Measurements from ENCODE around the gene TNFRSF13B. TPM values are rescaled to one million over a fixed set of nuclear protein-coding genes. Genes with fewer than 3 reads are reported as not detected.

TNFRSF13B gene
- total RNA-seq, 1 donor from 2014 or later, result not detected

DNA sequence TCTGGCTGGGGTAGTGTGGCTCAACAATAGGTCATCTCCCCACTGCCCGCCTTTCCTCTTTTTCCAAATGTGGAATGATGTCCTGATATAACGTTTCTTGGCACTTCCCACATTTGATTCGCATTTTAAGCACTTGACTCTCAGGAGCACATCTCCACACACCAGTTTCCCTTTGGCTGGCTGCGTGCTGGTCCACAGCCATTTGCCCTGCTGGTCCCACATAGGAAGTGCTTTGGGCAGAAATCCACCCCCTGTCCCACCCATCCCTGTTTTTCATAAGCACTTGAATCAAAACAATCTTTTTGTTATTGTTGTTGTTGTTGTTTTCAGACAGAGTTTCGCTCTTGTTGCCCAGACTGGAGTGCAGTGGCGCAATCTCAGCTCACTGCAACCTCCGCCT lies 24.0 kb upstream of the TNFRSF13B start:
- Histone ChIP-seq H3K27me3 (ENCODE audit: low read depth) (no peaks in the 10 kb centered on the region), H3K4me3 (no peak overlapping the region), H3K36me3 (no peaks in the 10 kb centered on the region), H3K4me1 (peaks cover 4% of the 10 kb centered on the region), H3K27ac (replicated peaks) (no peak overlapping the region), H3K9me3 (replicated peaks) (no peaks in the 10 kb centered on the region)
- intact Hi-C loops (cut with micrococcal nuclease), result no loop called here
- no peak for DNase-seq
- TF ChIP-seq, protein P1, sequence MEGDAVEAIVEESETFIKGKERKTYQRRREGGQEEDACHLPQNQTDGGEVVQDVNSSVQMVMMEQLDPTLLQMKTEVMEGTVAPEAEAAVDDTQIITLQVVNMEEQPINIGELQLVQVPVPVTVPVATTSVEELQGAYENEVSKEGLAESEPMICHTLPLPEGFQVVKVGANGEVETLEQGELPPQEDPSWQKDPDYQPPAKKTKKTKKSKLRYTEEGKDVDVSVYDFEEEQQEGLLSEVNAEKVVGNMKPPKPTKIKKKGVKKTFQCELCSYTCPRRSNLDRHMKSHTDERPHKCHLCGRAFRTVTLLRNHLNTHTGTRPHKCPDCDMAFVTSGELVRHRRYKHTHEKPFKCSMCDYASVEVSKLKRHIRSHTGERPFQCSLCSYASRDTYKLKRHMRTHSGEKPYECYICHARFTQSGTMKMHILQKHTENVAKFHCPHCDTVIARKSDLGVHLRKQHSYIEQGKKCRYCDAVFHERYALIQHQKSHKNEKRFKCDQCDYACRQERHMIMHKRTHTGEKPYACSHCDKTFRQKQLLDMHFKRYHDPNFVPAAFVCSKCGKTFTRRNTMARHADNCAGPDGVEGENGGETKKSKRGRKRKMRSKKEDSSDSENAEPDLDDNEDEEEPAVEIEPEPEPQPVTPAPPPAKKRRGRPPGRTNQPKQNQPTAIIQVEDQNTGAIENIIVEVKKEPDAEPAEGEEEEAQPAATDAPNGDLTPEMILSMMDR (IDR thresholded peaks at IDR 0.05; ENCODE audit: borderline replicate concordance), result no peak

DNA sequence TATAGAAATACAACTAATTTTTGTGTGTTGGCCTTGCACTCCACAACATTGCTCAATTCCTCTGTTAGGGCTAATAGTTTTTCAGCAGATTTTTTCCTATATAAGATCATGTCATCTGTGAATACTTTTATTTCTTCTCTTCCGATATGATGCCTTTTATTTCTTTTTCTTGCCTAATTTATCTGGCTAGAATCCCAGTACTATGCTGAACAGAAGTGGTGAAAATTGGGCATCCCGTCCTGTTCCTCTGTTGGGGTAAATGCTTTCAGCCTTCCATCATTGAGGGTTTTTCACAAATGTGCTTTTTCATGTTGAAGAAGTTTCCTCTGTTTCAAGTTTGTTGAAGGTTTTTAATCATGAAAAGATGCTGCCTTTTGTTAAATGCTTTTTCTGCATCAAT lies 22.7 kb upstream of the TNFRSF13B start:
- Histone ChIP-seq H3K4me1 (peaks cover 4% of the 10 kb centered on the region), H3K36me3 (no peaks in the 10 kb centered on the region), H3K9me3 (replicated peaks) (no peaks in the 10 kb centered on the region), H3K27me3 (ENCODE audit: low read depth) (no peaks in the 10 kb centered on the region), H3K4me3 (no peak overlapping the region), H3K27ac (replicated peaks) (no peak overlapping the region)
- TF ChIP-seq, protein P1 (IDR thresholded peaks at IDR 0.05; ENCODE audit: borderline replicate concordance), result no peak
- intact Hi-C loops (cut with micrococcal nuclease), result no loop called here
- DNase-seq, result no peak

DNA sequence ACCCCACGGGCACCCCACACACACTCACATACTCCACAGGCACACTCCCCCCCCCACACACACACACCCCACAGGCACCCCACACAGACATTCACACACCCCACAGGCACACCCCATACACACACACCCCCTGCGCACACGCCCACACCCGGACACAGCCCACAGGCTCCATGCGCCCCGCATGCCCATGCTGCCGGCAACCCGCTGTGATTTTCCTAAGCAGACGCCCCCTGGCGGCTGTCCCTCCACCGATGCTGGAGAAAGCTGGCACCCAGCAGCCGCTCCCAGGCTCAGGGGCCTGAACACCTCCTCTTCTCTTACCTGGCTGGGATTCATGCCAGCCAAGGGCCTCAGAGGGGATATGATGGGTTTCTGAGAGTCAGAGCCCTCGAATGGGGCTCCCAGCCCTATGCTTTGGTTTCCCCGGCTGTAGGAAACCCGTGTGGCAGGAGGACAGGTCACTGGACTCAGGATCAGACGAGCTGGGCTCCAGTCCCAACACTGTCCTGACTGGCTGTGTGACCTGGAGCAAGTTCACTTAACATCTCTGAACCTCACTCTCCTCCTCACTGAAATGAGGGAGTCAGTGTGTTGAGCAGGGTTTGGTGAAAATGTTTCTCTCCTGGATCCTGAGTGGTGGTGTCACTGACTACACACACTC lies 19.6 kb upstream of the TNFRSF13B start:
- intact Hi-C loops (cut with micrococcal nuclease), result no loop called here
- Histone ChIP-seq H3K27me3 (ENCODE audit: low read depth) (no peaks in the 10 kb centered on the region), H3K27ac (replicated peaks) (no peak overlapping the region), H3K4me1 (peaks cover 18% of the 10 kb centered on the region), H3K9me3 (replicated peaks) (no peaks in the 10 kb centered on the region), H3K36me3 (no peaks in the 10 kb centered on the region), H3K4me3 (no peak overlapping the region)
- peak; percentile 85 for DNase-seq
- TF ChIP-seq, protein P1 (IDR thresholded peaks at IDR 0.05; ENCODE audit: borderline replicate concordance), result peak; percentile 82

DNA sequence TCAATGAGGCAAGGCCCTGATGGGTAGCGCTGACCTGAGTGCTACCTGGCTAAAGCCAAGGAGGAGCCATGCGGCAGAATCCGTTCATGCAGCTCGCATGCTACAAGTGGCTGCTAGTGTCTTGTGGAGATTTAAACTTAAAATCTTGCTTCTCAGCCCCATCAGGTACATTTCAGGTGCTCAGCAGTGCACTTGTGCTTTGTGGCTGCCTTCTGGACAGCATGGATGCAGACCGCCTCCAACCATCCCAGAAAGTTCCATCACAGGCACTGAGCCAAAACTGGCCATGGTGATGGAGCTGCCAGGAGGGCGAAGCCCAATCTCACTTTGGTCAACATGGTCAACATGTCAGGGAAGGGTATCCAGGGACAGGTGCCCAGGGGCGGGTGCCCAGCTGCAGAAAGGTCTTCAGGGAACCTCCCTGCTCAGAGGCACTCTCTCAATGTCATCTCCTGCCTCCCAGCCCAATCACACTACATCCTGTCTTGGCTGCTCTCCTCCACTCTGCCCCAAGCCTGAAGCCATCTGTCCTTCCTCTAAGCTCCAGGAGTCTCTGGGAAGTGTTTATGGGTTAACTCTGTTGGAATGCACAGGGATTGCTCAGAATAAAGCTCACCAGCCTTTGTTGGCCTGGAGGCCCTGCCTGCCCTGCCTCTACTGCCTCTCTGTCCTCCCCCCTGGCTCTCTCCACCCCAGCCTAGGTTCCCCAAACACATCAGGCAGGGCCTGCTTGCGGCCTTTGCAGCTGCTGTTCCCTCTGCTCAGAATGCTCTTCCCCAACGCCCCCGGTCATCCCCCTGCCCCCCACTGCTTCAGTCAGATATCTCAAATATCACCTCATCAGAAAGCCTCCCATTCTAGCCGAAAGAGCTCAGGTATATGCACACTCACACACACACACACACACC lies 18.3 kb upstream of the TNFRSF13B start:
- Histone ChIP-seq H3K36me3 (no peaks in the 10 kb centered on the region), H3K9me3 (replicated peaks) (no peaks in the 10 kb centered on the region), H3K27me3 (ENCODE audit: low read depth) (no peaks in the 10 kb centered on the region), H3K4me1 (peaks cover 18% of the 10 kb centered on the region), H3K27ac (replicated peaks) (no peak overlapping the region), H3K4me3 (no peak overlapping the region)
- TF ChIP-seq, protein P1 (IDR thresholded peaks at IDR 0.05; ENCODE audit: borderline replicate concordance), result no peak
- intact Hi-C loops (cut with micrococcal nuclease), result no loop called here
- no peak for DNase-seq

DNA sequence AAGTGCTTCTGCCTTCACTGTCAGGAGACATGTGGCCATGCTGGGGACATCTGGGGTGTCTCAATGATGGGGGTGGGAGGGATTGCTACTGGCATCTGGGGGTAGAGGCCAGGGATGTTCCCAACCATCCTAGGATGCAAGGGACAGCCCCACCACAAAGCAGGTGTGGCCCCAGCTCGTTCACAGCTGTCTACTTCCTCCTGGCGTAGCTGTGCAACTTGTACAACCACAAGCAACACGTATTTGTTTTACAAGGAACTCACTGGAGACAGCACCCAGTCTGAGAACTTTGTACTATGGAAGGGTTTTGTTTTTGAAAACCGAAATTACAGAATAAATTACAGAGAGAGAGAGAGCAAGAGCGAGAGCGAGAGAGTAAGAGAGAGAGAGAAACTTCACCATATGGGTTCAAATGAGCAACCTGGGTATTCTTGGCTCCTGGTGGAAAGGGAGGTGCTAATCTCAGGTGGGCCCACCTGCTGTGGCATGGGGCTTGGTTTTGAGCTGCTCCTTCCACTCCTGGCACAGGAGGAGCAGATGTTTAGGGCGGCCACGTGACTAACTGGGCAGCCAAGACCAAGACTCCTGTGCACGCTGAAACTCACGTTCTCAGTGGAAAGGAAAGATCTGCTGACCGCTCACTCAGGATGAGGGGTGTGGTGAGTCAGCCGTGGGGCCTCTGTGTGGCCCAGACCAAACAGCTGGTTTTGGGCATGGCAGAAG lies 17.5 kb upstream of the TNFRSF13B start:
- TF ChIP-seq, protein P1 (IDR thresholded peaks at IDR 0.05; ENCODE audit: borderline replicate concordance), result no peak
- H3K27ac ChIP-seq (replicated peaks), result peak overlapping the region; percentile 30
- peaks cover 18% of the 10 kb centered on the region for H3K4me1 ChIP-seq
- no peaks in the 10 kb centered on the region for H3K9me3 ChIP-seq (replicated peaks)
- no peak overlapping the region for H3K4me3 ChIP-seq
- no peaks in the 10 kb centered on the region for H3K36me3 ChIP-seq
- DNase-seq, result no peak
- no peaks in the 10 kb centered on the region for H3K27me3 ChIP-seq (ENCODE audit: low read depth)
- intact Hi-C loops (cut with micrococcal nuclease), result no loop called here
